IMR-90 (cell line): ENCODE data around the gene C16orf74. TPM values are rescaled to one million over a fixed set of nuclear protein-coding genes. Genes with fewer than 3 reads are reported as not detected.

Experiments used
- ATAC-seq: fragments of 200-7000 bp; cut with Tn5 transposase; 2 replicates; pipeline ENCODE4 v1.9.1; 2020; ENCODE audit warnings: low read depth, mild to moderate bottlenecking, moderate library complexity
- BruUV-seq: library from RNA; stranded (reverse); fragments of 400-500 nt; replicated peaks from 2 replicates; lab custom pipeline; 2021; lab: Mats Ljungman, UMichigan
- CTCF ChIA-PET: fragments of 300-600 bp; formaldehyde crosslinking; extraction: SDS; loops from one replicate; lab custom pipeline; 2021; ENCODE audit warnings: antibody characterized with exemption; lab: Yijun Ruan, JAX
- POLR2A ChIA-PET: fragments of 300-600 bp; sonication (Branson Sonifier 250); formaldehyde crosslinking; loops from one replicate; lab custom pipeline; 2022; ENCODE audit warnings: antibody characterized with exemption; ENCODE audit not compliant: unreplicated experiment; lab: Charles Lee
- DNase-seq: peaks from one replicate; pipeline ENCODE4 v3.0.0; 2013
- H2AFZ ChIP-seq: replicated peaks from 2 replicates; pipeline ENCODE3; 2013; ENCODE audit warnings: low read length, mild to moderate bottlenecking; ENCODE audit not compliant: poor library complexity
- H2AK5ac ChIP-seq: 2 replicates; pipeline ENCODE4 v1.6.1; 2013; ENCODE audit warnings: low read depth, low read length, inconsistent platforms
- H2AK9ac ChIP-seq: replicated peaks from 2 replicates; pipeline ENCODE3; 2013; ENCODE audit warnings: mild to moderate bottlenecking, low read depth, low read length, moderate library complexity; ENCODE audit not compliant: poor library complexity
- H2BK120ac ChIP-seq: 2 replicates; pipeline ENCODE4 v1.6.1; 2013; ENCODE audit warnings: low read depth, low read length, inconsistent platforms
- H2BK15ac ChIP-seq: 3 replicates; pipeline ENCODE4 v1.6.1; 2013; ENCODE audit warnings: low read depth, low read length, inconsistent platforms
- H2BK20ac ChIP-seq: 2 replicates; pipeline ENCODE4 v1.6.1; 2013; ENCODE audit warnings: low read depth, mild to moderate bottlenecking, inconsistent platforms, low read length, moderate library complexity
- H2BK5ac ChIP-seq: 2 replicates; pipeline ENCODE4 v1.6.1; 2013; ENCODE audit warnings: mild to moderate bottlenecking, low read depth, low read length, inconsistent platforms; ENCODE audit not compliant: poor library complexity, severe bottlenecking
- H3K14ac ChIP-seq: replicated peaks from 2 replicates; pipeline ENCODE4 v1.6.1; 2013; ENCODE audit warnings: low read depth, low read length, inconsistent platforms
- H3K18ac ChIP-seq: 2 replicates; pipeline ENCODE4 v1.6.1; 2013; ENCODE audit warnings: low read depth, low read length, control low read depth
- H3K23ac ChIP-seq: 2 replicates; pipeline ENCODE4 v1.6.1; 2013; ENCODE audit warnings: low read depth, low read length, inconsistent platforms
- H3K27ac ChIP-seq: 2 replicates; pipeline ENCODE4 v1.5.1; 2013; ENCODE audit warnings: mild to moderate bottlenecking, control low read depth, low read length; ENCODE audit not compliant: insufficient read depth
- H3K27me3 ChIP-seq: 2 replicates; pipeline ENCODE4 v1.6.1; 2013; ENCODE audit warnings: low read length; ENCODE audit not compliant: control insufficient read depth, insufficient read depth
- H3K36me3 ChIP-seq: 2 replicates; pipeline ENCODE4 v1.6.1; 2013; ENCODE audit warnings: low read length, mixed read lengths; ENCODE audit not compliant: control insufficient read depth, insufficient read depth
- H3K4ac ChIP-seq: 2 replicates; pipeline ENCODE4 v1.6.1; 2013; ENCODE audit warnings: low read depth, low read length, inconsistent platforms
- H3K4me1 ChIP-seq: 2 replicates; pipeline ENCODE4 v1.6.1; 2013; ENCODE audit warnings: low read length, mixed read lengths; ENCODE audit not compliant: control insufficient read depth, insufficient read depth
- H3K4me2 ChIP-seq: 2 replicates; pipeline ENCODE4 v1.6.1; 2013; ENCODE audit warnings: low read depth, mild to moderate bottlenecking, control low read depth, low read length, moderate library complexity
- H3K4me3 ChIP-seq: 2 replicates; pipeline ENCODE4 v1.5.1; 2013; ENCODE audit warnings: low read depth, mild to moderate bottlenecking, control low read depth, low read length, moderate library complexity; ENCODE audit not compliant: insufficient read depth
- H3K56ac ChIP-seq: 2 replicates; pipeline ENCODE4 v1.6.1; 2013; ENCODE audit warnings: low read length, inconsistent platforms; ENCODE audit not compliant: insufficient read depth; ENCODE audit errors: extremely low read depth
- H3K79me1 ChIP-seq, 2 experiments: 2 replicates each; pipeline ENCODE4 v1.6.1; 2013; ENCODE audit warnings: low read length in 2 of 2, inconsistent platforms in 1 of 2, low read depth in 1 of 2
- H3K9ac ChIP-seq: 2 replicates; pipeline ENCODE4 v1.6.1; 2013; ENCODE audit warnings: low read depth, low read length, control low read depth
- H3K9me1 ChIP-seq: 2 replicates; pipeline ENCODE4 v1.6.1; 2013; ENCODE audit warnings: low read length, inconsistent platforms; ENCODE audit not compliant: insufficient read depth
- H3K9me3 ChIP-seq: 2 replicates; pipeline ENCODE4 v1.6.1; 2013; ENCODE audit warnings: low read length; ENCODE audit not compliant: control insufficient read depth, insufficient read depth
- H4K20me1 ChIP-seq: 2 replicates; pipeline ENCODE4 v1.6.1; 2013; ENCODE audit warnings: low read length, inconsistent platforms; ENCODE audit not compliant: insufficient read depth
- H4K5ac ChIP-seq: 2 replicates; pipeline ENCODE4 v1.6.1; 2013; ENCODE audit warnings: mild to moderate bottlenecking, low read depth, low read length, control low read depth
- H4K8ac ChIP-seq, 2 experiments: 2 replicates each; pipeline ENCODE4 v1.6.1; 2013; ENCODE audit warnings: low read depth in 2 of 2, low read length in 2 of 2, control low read depth in 1 of 2, inconsistent platforms in 1 of 2
- H4K91ac ChIP-seq: 2 replicates; pipeline ENCODE4 v1.6.1; 2013; ENCODE audit warnings: low read depth, low read length, inconsistent platforms; ENCODE audit not compliant: insufficient read depth
- CEBPB ChIP-seq: IDR thresholded peaks from 2 replicates; pipeline ENCODE4 v1.6.1; 2012; ENCODE audit warnings: low read depth, low read length, improper control_type of control experiment
- CTCF ChIP-seq: conservative IDR thresholded peaks from 2 replicates; pipeline ENCODE4 v1.5.1; 2012; ENCODE audit warnings: mild to moderate bottlenecking, low read depth, low read length, improper control_type of control experiment
- FOS ChIP-seq: fragments of 150-350 bp; IDR thresholded peaks from 2 replicates; pipeline ENCODE4 v1.6.1; 2016; ENCODE audit warnings: low read depth, low read length
- MAFK ChIP-seq: IDR thresholded peaks from 2 replicates; pipeline ENCODE4 v1.6.1; 2012; ENCODE audit warnings: low read depth, low read length, improper control_type of control experiment
- NFE2L2 ChIP-seq: fragments of 150-350 bp; IDR thresholded peaks from 2 replicates; pipeline ENCODE4 v1.6.1; 2016; ENCODE audit warnings: low read depth, mild to moderate bottlenecking, low read length
- RFX5 ChIP-seq: IDR thresholded peaks from 2 replicates; pipeline ENCODE4 v1.8.0; 2012; ENCODE audit warnings: low read depth, mild to moderate bottlenecking, low read length, moderate library complexity
- WGBS, 2 experiments: methylation state at CpG; one replicate each; pipeline versions ENCODE4 v1.1.5 to v1.1.7; 2013; ENCODE audit warnings: missing lambda C conversion rate in 2 of 2; ENCODE audit not compliant: insufficient read length in 1 of 2; ENCODE audit errors: extremely low coverage in 2 of 2; 5-methylcytosine and 5-hydroxymethylcytosine counted together
- dilution Hi-C: fragments of 300-500 bp; cut with HindIII; formaldehyde crosslinking; loops from one replicate; pipeline ENCODE4 v1.14.3; 2018; ENCODE audit warnings: low sequenced_read_pairs; ENCODE audit not compliant: unreplicated experiment
- in situ Hi-C: fragments of 300-500 bp; cut with MboI; formaldehyde crosslinking; loops from 3 replicates; pipeline ENCODE4 v1.14.3; 2019; ENCODE audit warnings: low sequenced_read_pairs, inconsistent platforms, mixed read lengths
- intact Hi-C: fragments of 100-400 bp; cut with micrococcal nuclease; formaldehyde crosslinking; loops from 2 replicates; pipeline ENCODE4 v1.10.0; 2022
- polyA plus RNA-seq, 3 experiments: library from polyadenylated mRNA; depleted of rRNA; stranded (reverse); fragments of >200 nt; gene quantifications; 2 replicates each; pipeline ENCODE4 v1.2.3, GENCODE V29; 2012; ENCODE audit warnings: low replicate concordance in 1 of 3
- total RNA-seq: library from RNA; depleted of rRNA; stranded (reverse); fragments of >200 nt; gene quantifications from 2 replicates; pipeline ENCODE4 v1.2.3, GENCODE V29; 2012
- TF ChIP-seq, protein P1 (sequence below): fragments of 150-350 bp; IDR thresholded peaks from 2 replicates; pipeline ENCODE4 v1.6.1; 2016; ENCODE audit warnings: low read depth, mild to moderate bottlenecking, low read length, moderate library complexity, borderline replicate concordance

The C16orf74 gene
- total and polyA plus RNA-seq, 2 of the 4 experiments (the other 2 are of a cell fraction), result 4.5 to 12.2 TPM

GRCh38 chr16:85793662-85794298 is 42.9 kb upstream of the C16orf74 start:
- dilution Hi-C loops, result no loop called here
- Histone ChIP-seq H2BK5ac (no peak overlapping the region), H3K4me3 (no peak overlapping the region), H3K9ac (no peak overlapping the region), H4K8ac (no peak overlapping the region), H3K56ac (no peak overlapping the region), H3K14ac (no peak overlapping the region), H3K79me1 (peaks cover 50 to 84% of the 10 kb centered on the region in 2 experiments), H3K4ac (no peak overlapping the region), H3K36me3 (peaks cover 38% of the 10 kb centered on the region), H4K91ac (no peak overlapping the region), H2BK15ac (no peak overlapping the region), H3K4me1 (no peaks in the 10 kb centered on the region; the same call in 1 of the 2 replicates), H3K9me3 (no peaks in the 10 kb centered on the region), H3K27ac (no peak overlapping the region), H2AK5ac (no peak overlapping the region), H4K5ac (no peak overlapping the region), H3K18ac (no peak overlapping the region), H2BK20ac (no peak overlapping the region), H3K9me1 (peaks cover 16% of the 10 kb centered on the region; the same call in 1 of the 2 replicates), H4K20me1 (peaks cover 82% of the 10 kb centered on the region), H3K27me3 (no peaks in the 10 kb centered on the region), H2AK9ac (no peak overlapping the region), H3K4me2 (no peak overlapping the region), H2AFZ (no peak overlapping the region), H3K23ac (no peak overlapping the region; the same call in 1 of the 2 replicates), H2BK120ac (no peak overlapping the region)
- ChIA-PET CTCF (no interaction called here), POLR2A (no interaction called here)
- TF ChIP-seq MAFK (no peak), NFE2L2 (no peak), FOS (no peak), CTCF (no peak), CEBPB (no peak), RFX5 (no peak)
- TF ChIP-seq, protein P1, sequence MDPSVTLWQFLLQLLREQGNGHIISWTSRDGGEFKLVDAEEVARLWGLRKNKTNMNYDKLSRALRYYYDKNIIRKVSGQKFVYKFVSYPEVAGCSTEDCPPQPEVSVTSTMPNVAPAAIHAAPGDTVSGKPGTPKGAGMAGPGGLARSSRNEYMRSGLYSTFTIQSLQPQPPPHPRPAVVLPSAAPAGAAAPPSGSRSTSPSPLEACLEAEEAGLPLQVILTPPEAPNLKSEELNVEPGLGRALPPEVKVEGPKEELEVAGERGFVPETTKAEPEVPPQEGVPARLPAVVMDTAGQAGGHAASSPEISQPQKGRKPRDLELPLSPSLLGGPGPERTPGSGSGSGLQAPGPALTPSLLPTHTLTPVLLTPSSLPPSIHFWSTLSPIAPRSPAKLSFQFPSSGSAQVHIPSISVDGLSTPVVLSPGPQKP, result no peak
- no CpG with 5 or more reads among the region's 5 CpGs for WGBS, 2 experiments
- no TSS peak for BruUV-seq
- no peak for DNase-seq
- ATAC-seq, result no peak
- intact Hi-C loops, result no loop called here
- in situ Hi-C loops, result no loop called here
